ENCODE data around the gene TTC19. TPM values are rescaled to one million over a fixed set of nuclear protein-coding genes. Genes with fewer than 3 reads are reported as not detected.

Gene TTC19
- total RNA-seq: 10 to 100 TPM; 27.7 to 57.9 (median 48.0) TPM

GRCh38 chr17:15999141-15999973, at the start of gene TTC19, which contains the start of gene ZSWIM7:
Gene TTC19, plus strand, starts transcription at chr17:15999824. Its CDS starts 25 bp downstream, at chr17:15999849.
Gene ZSWIM7, minus strand, starts transcription at chr17:15999704. Its CDS starts 110 bp downstream, at chr17:15999594.
- no peak for TF ChIP-seq CTCF (IDR thresholded peaks at IDR 0.05; ENCODE audit: low read depth)

GRCh38 chr17:15951368-15952047, 48.1 kb upstream of the TTC19 start:
- no peak for TF ChIP-seq CTCF (IDR thresholded peaks at IDR 0.05; ENCODE audit: low read depth)

GRCh38 chr17:15952048-15952532, 47.5 kb upstream of the TTC19 start:
- no peak for TF ChIP-seq CTCF (IDR thresholded peaks at IDR 0.05; ENCODE audit: low read depth)

- TF ChIP-seq CTCF (IDR thresholded peaks at IDR 0.05; ENCODE audit: low read depth): no peak
Measured at GRCh38 chr17:15952916-15953790, 46.5 kb upstream of the TTC19 start.

GRCh38 chr17:15954222-15954621, 45.4 kb upstream of the TTC19 start:
- TF ChIP-seq CTCF (IDR thresholded peaks at IDR 0.05; ENCODE audit: low read depth): no peak

- TF ChIP-seq CTCF (IDR thresholded peaks at IDR 0.05; ENCODE audit: low read depth): no peak
Measured at GRCh38 chr17:15955793-15956541, 43.7 kb upstream of the TTC19 start.

Measured in subcutaneous adipose tissue (tissue), 4 donors.